ENCODE data around the gene HLA-DPA1. TPM values are rescaled to one million over a fixed set of nuclear protein-coding genes. Genes with fewer than 3 reads are reported as not detected.
"Not testable (repeated sequence)": the region's sequence is repeated elsewhere in the genome, so short reads cannot be mapped to it uniquely, and the experiment has no call there.

HLA-DPA1 gene
- total and polyA plus RNA-seq, 2 experiments from 2014 or later = 2.6 to 4.7 TPM

DNA sequence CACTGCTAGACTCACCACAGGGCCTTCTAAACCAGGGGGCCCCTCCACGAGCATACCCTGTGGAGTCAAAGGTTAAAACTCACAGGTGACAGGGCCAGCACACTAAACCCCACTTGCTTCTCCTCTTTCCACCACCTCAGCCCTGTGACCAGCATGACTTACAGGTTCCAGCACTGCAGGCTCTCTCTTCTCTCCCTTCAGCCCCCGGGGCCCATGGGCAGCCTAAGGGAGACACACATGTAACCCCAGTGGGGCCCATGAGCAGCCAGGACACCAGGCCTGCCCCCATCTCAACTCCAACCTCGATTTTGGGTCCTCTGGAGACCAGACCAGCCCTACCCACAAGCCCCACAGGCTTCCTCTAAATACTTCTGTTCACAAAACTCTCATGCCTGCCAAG lies 30.3 kb upstream of the HLA-DPA1 start:
- H2AFZ ChIP-seq = no peak overlapping the region
- no peak overlapping the region for H3K27ac ChIP-seq
- H4K20me1 ChIP-seq (ENCODE audit: insufficient read depth, poor library complexity, severe bottlenecking) = no peaks in the 10 kb centered on the region
- H3K4me3 ChIP-seq = no peak overlapping the region
- no peak for DNase-seq (ENCODE audit: low spot score)
- H3K9me2 ChIP-seq (replicated peaks; ENCODE audit: insufficient read depth) = no peaks in the 10 kb centered on the region
- H3K4me2 ChIP-seq = no peak overlapping the region
- H3K36me3 ChIP-seq (replicated peaks; ENCODE audit: insufficient read depth, low read depth) = no peaks in the 10 kb centered on the region
- TF ChIP-seq EZH2phosphoT487 (IDR thresholded peaks at IDR 0.05; ENCODE audit: low read depth, severe bottlenecking, unreplicated experiment) (no peak), EZH2 (IDR thresholded peaks at IDR 0.05; ENCODE audit: borderline replicate concordance) (no peak)
- TF ChIP-seq, protein P1, sequence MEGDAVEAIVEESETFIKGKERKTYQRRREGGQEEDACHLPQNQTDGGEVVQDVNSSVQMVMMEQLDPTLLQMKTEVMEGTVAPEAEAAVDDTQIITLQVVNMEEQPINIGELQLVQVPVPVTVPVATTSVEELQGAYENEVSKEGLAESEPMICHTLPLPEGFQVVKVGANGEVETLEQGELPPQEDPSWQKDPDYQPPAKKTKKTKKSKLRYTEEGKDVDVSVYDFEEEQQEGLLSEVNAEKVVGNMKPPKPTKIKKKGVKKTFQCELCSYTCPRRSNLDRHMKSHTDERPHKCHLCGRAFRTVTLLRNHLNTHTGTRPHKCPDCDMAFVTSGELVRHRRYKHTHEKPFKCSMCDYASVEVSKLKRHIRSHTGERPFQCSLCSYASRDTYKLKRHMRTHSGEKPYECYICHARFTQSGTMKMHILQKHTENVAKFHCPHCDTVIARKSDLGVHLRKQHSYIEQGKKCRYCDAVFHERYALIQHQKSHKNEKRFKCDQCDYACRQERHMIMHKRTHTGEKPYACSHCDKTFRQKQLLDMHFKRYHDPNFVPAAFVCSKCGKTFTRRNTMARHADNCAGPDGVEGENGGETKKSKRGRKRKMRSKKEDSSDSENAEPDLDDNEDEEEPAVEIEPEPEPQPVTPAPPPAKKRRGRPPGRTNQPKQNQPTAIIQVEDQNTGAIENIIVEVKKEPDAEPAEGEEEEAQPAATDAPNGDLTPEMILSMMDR (IDR thresholded peaks at IDR 0.05; ENCODE audit: poor library complexity) = no peak
- H3K79me2 ChIP-seq = no peaks in the 10 kb centered on the region
- no peaks in the 10 kb centered on the region for H3K9me3 ChIP-seq (ENCODE audit: low read depth)
- peaks cover 19% of the 10 kb centered on the region for H3K27me3 ChIP-seq
- 49% methylated on average over 3 of the region's 3 CpGs for WGBS (ENCODE audit: low lambda C conversion rate, missing lambda C conversion rate)
- H3K4me1 ChIP-seq (ENCODE audit: insufficient read depth) = no peaks in the 10 kb centered on the region

GRCh38 chr6:33101121-33101737 lies 27.8 kb upstream of the HLA-DPA1 start:
- H3K27me3 ChIP-seq; H3K27ac ChIP-seq; H3K4me1 ChIP-seq (ENCODE audit: insufficient read depth); H3K4me2 ChIP-seq; H4K20me1 ChIP-seq (ENCODE audit: insufficient read depth, poor library complexity, severe bottlenecking); H2AFZ ChIP-seq; H3K79me2 ChIP-seq; H3K9me2 ChIP-seq (replicated peaks; ENCODE audit: insufficient read depth); H3K9me3 ChIP-seq (ENCODE audit: low read depth); H3K4me3 ChIP-seq; DNase-seq (ENCODE audit: low spot score); H3K36me3 ChIP-seq (replicated peaks; ENCODE audit: insufficient read depth, low read depth): not testable (repeated sequence)
- WGBS (ENCODE audit: low lambda C conversion rate, missing lambda C conversion rate) = 76% methylated on average over 5 of the region's 5 CpGs

- Histone ChIP-seq H3K9me2 (replicated peaks; ENCODE audit: insufficient read depth) (no peaks in the 10 kb centered on the region), H3K79me2 (no peaks in the 10 kb centered on the region), H3K27me3 (no peaks in the 10 kb centered on the region), H3K4me3 (no peak overlapping the region), H3K4me2 (no peak overlapping the region), H3K4me1 (ENCODE audit: insufficient read depth) (no peaks in the 10 kb centered on the region), H3K36me3 (replicated peaks; ENCODE audit: insufficient read depth, low read depth) (no peaks in the 10 kb centered on the region), H2AFZ (no peak overlapping the region), H3K27ac (no peak overlapping the region), H3K9me3 (ENCODE audit: low read depth) (no peaks in the 10 kb centered on the region), H4K20me1 (ENCODE audit: insufficient read depth, poor library complexity, severe bottlenecking) (no peaks in the 10 kb centered on the region)
- no peak for DNase-seq (ENCODE audit: low spot score)
- TF ChIP-seq, protein P1 (IDR thresholded peaks at IDR 0.05; ENCODE audit: poor library complexity) = no peak
- TF ChIP-seq EZH2 (IDR thresholded peaks at IDR 0.05; ENCODE audit: borderline replicate concordance) (no peak), EZH2phosphoT487 (IDR thresholded peaks at IDR 0.05; ENCODE audit: low read depth, severe bottlenecking, unreplicated experiment) (no peak)
- 100% methylated on average over 1 of the region's 1 CpG for WGBS (ENCODE audit: low lambda C conversion rate, missing lambda C conversion rate)
Measured at GRCh38 chr6:33095681-33096080, 22.2 kb upstream of the HLA-DPA1 start.

GRCh38 chr6:33093855-33094254 lies 20.4 kb upstream of the HLA-DPA1 start:
- Histone ChIP-seq H3K79me2 (no peaks in the 10 kb centered on the region), H4K20me1 (ENCODE audit: insufficient read depth, poor library complexity, severe bottlenecking) (no peaks in the 10 kb centered on the region), H2AFZ (no peak overlapping the region), H3K4me1 (ENCODE audit: insufficient read depth) (no peaks in the 10 kb centered on the region), H3K27ac (no peak overlapping the region), H3K9me2 (replicated peaks; ENCODE audit: insufficient read depth) (no peaks in the 10 kb centered on the region), H3K4me3 (no peak overlapping the region), H3K36me3 (replicated peaks; ENCODE audit: insufficient read depth, low read depth) (no peaks in the 10 kb centered on the region), H3K4me2 (no peak overlapping the region), H3K9me3 (ENCODE audit: low read depth) (no peaks in the 10 kb centered on the region), H3K27me3 (no peaks in the 10 kb centered on the region)
- no peak for DNase-seq (ENCODE audit: low spot score)
- TF ChIP-seq EZH2 (IDR thresholded peaks at IDR 0.05; ENCODE audit: borderline replicate concordance) (no peak), EZH2phosphoT487 (IDR thresholded peaks at IDR 0.05; ENCODE audit: low read depth, severe bottlenecking, unreplicated experiment) (no peak)
- TF ChIP-seq, protein P1 (IDR thresholded peaks at IDR 0.05; ENCODE audit: poor library complexity) = no peak
- 85% methylated on average over 3 of the region's 3 CpGs for WGBS (ENCODE audit: low lambda C conversion rate, missing lambda C conversion rate)
